Right renal pelvis (tissue), 4 donors: ENCODE data around the gene SMYD5. TPM values are rescaled to one million over a fixed set of nuclear protein-coding genes. Genes with fewer than 3 reads are reported as not detected.
"Not testable (repeated sequence)": the region's sequence is repeated elsewhere in the genome, so short reads cannot be mapped to it uniquely, and the experiment has no call there.

Experiments used
- DNase-seq, 4 donors: peaks; one replicate each; pipeline ENCODE4 v3.0.0-alpha.2; 2013; ENCODE audit warnings: low read depth in 4 of 4, low spot score in 3 of 4, missing footprints in 1 of 4
- polyA plus RNA-seq, 4 donors: library from polyadenylated mRNA; unstranded; fragments of 120-200 nt; gene quantifications; one replicate each; pipeline ENCODE4 v1.2.1, GENCODE V29; 2013; ENCODE audit not compliant: insufficient read length in 4 of 4

The SMYD5 gene
- 10 to 100 TPM; 34.9 to 36.4 (median 35.5) TPM for polyA plus RNA-seq

- peak in 3 of 4 donors; percentile 68 to 72 (median 70) for DNase-seq
Observed at GRCh38 chr2:73214120-73215035, at the start of gene SMYD5. SMYD5 (plus strand) TSS chr2:73214245; CDS start chr2:73214267, 22 bp downstream.

GRCh38 chr2:73165978-73166377, 48.1 kb upstream of the SMYD5 start:
- not testable (repeated sequence) for DNase-seq

GRCh38 chr2:73166813-73167212, 47.2 kb upstream of the SMYD5 start:
- not testable (repeated sequence) for DNase-seq

GRCh38 chr2:73168348-73168747, 45.7 kb upstream of the SMYD5 start:
- not testable (repeated sequence) for DNase-seq

- DNase-seq: not testable (repeated sequence)
Observed at GRCh38 chr2:73170341-73170740, 43.7 kb upstream of the SMYD5 start.

- no peak for DNase-seq
Observed at GRCh38 chr2:73172963-73173362, 41.1 kb upstream of the SMYD5 start.

- DNase-seq: no peak
Observed at GRCh38 chr2:73173781-73174180, 40.3 kb upstream of the SMYD5 start.

GRCh38 chr2:73174244-73174643, 39.8 kb upstream of the SMYD5 start:
- no peak for DNase-seq

- no peak for DNase-seq
Observed at GRCh38 chr2:73174941-73175662, 38.9 kb upstream of the SMYD5 start.

- DNase-seq: peak in 1 of 4 donors; percentile 58
Observed at GRCh38 chr2:73175663-73176204, 38.3 kb upstream of the SMYD5 start.

- DNase-seq: no peak
Observed at GRCh38 chr2:73176205-73176880, 37.7 kb upstream of the SMYD5 start.

- DNase-seq: peak in 3 of 4 donors; percentile 67 to 77 (median 70)
Observed at GRCh38 chr2:73176881-73177644, 37.0 kb upstream of the SMYD5 start.

GRCh38 chr2:73177645-73178255, 36.3 kb upstream of the SMYD5 start:
- DNase-seq: no peak

- DNase-seq: no peak
Observed at GRCh38 chr2:73185965-73186364, 28.1 kb upstream of the SMYD5 start.

GRCh38 chr2:73187549-73187948, 26.5 kb upstream of the SMYD5 start:
- no peak for DNase-seq

- DNase-seq: no peak
Observed at GRCh38 chr2:73197579-73197978, 16.5 kb upstream of the SMYD5 start.

- not testable (repeated sequence) for DNase-seq
Observed at GRCh38 chr2:73200281-73200680, 13.8 kb upstream of the SMYD5 start.

GRCh38 chr2:73202156-73203054, 11.6 kb upstream of the SMYD5 start, which contains the start of gene NOTO:
NOTO (plus strand) TSS chr2:73202574; CDS start chr2:73202667, 93 bp downstream.
- no peak for DNase-seq
